ENCODE data around the gene RYR3.

- TF ChIP-seq, protein P1, sequence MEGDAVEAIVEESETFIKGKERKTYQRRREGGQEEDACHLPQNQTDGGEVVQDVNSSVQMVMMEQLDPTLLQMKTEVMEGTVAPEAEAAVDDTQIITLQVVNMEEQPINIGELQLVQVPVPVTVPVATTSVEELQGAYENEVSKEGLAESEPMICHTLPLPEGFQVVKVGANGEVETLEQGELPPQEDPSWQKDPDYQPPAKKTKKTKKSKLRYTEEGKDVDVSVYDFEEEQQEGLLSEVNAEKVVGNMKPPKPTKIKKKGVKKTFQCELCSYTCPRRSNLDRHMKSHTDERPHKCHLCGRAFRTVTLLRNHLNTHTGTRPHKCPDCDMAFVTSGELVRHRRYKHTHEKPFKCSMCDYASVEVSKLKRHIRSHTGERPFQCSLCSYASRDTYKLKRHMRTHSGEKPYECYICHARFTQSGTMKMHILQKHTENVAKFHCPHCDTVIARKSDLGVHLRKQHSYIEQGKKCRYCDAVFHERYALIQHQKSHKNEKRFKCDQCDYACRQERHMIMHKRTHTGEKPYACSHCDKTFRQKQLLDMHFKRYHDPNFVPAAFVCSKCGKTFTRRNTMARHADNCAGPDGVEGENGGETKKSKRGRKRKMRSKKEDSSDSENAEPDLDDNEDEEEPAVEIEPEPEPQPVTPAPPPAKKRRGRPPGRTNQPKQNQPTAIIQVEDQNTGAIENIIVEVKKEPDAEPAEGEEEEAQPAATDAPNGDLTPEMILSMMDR (conservative IDR thresholded peaks at IDR 0.05; ENCODE audit: low read length): no peak
- no peak for TF ChIP-seq EZH2phosphoT487 (IDR thresholded peaks at IDR 0.05; ENCODE audit: borderline replicate concordance, low read depth, low read length)
Measured at GRCh38 chr15:33545866-33546265, 235.1 kb downstream of the RYR3 start.

Data from OCI-LY7 (cell line).